SK-N-SH (cell line): ENCODE data around the gene RABGAP1L. TPM values are rescaled to one million over a fixed set of nuclear protein-coding genes. Genes with fewer than 3 reads are reported as not detected.

Source experiments
- CTCF ChIA-PET: fragments of 300-600, 350-600 bp; formaldehyde crosslinking; extraction: SDS; loops from one replicate; lab custom pipeline; 2021; lab: Yijun Ruan, JAX
- POLR2A ChIA-PET: fragments of 350-600 bp; sonication (Branson Sonifier 250); formaldehyde crosslinking; extraction: SDS; loops from one replicate; lab custom pipeline; 2020; ENCODE audit warnings: antibody characterized with exemption, inconsistent platforms; lab: Yijun Ruan, JAX
- DNase-seq: peaks from one replicate; pipeline ENCODE4 v3.0.0; 2012
- H2AFZ ChIP-seq: fragments of 200-600 bp; sonication (generic); 2 replicates; pipeline ENCODE4 v1.8.1; 2016; ENCODE audit warnings: antibody characterized with exemption, mild to moderate bottlenecking, low read depth
- H3F3A ChIP-seq: fragments of 200-600 bp; sonication (generic); replicated peaks from 2 replicates; pipeline ENCODE3; 2016; ENCODE audit warnings: antibody characterized with exemption, mild to moderate bottlenecking; ENCODE audit not compliant: insufficient read depth
- H3K27ac ChIP-seq, 2 experiments: fragments of 200-500 bp in 1 of 2; fragments of 200-600 bp in 1 of 2; sonication (Bioruptor generic) in 1 of 2; sonication (generic), shearing (Covaris generic) in 1 of 2; 2 replicates each; pipeline versions ENCODE4 v1.5.1 to v1.6.1; 2014 to 2016; ENCODE audit warnings: low read depth in 2 of 2, inconsistent platforms in 1 of 2, low read length in 1 of 2, mild to moderate bottlenecking in 1 of 2, mixed read lengths in 1 of 2
- H3K27me3 ChIP-seq: fragments of 200-600 bp; sonication (generic), shearing (Covaris generic); 2 replicates; pipeline ENCODE4 v1.6.1; 2016; ENCODE audit warnings: mixed run types; ENCODE audit not compliant: insufficient read depth
- H3K36me3 ChIP-seq, 2 experiments: fragments of 200-500 bp in 1 of 2; fragments of 200-600 bp in 1 of 2; sonication (Bioruptor generic) in 1 of 2; sonication (generic) in 1 of 2; replicated peaks in 1 of 2; 2 replicates each; pipeline versions ENCODE3 to v1.5.1; 2014 to 2016; ENCODE audit warnings: low read length in 1 of 2, mild to moderate bottlenecking in 1 of 2; ENCODE audit not compliant: insufficient read depth in 2 of 2, control insufficient read depth in 1 of 2
- H3K4me1 ChIP-seq, 2 experiments: fragments of 200-500 bp in 1 of 2; fragments of 200-600 bp in 1 of 2; sonication (Bioruptor generic) in 1 of 2; sonication (generic), shearing (Covaris generic) in 1 of 2; 2 replicates each; pipeline versions ENCODE4 v1.5.1 to v1.6.1; 2014 to 2016; ENCODE audit warnings: low read depth in 1 of 2, low read length in 1 of 2, mixed run types in 1 of 2; ENCODE audit not compliant: insufficient read depth in 2 of 2, control insufficient read depth in 1 of 2
- H3K4me2 ChIP-seq: fragments of 200-600 bp; sonication (generic), shearing (Covaris generic); 2 replicates; pipeline ENCODE4 v1.6.1; 2017; ENCODE audit warnings: mixed run types
- H3K4me3 ChIP-seq, 2 experiments: fragments of 200-500 bp in 1 of 2; fragments of 200-600 bp in 1 of 2; sonication (Bioruptor generic) in 1 of 2; sonication (generic), shearing (Covaris generic) in 1 of 2; 2 replicates each; pipeline versions ENCODE4 v1.5.1 to v1.8.1; 2014 to 2016; ENCODE audit warnings: low read depth in 2 of 2, inconsistent platforms in 1 of 2, low read length in 1 of 2, mild to moderate bottlenecking in 1 of 2, mixed read lengths in 1 of 2, moderate library complexity in 1 of 2
- H3K79me2 ChIP-seq: fragments of 200-600 bp; sonication (generic); 2 replicates; pipeline ENCODE4 v1.8.1; 2017; ENCODE audit warnings: mild to moderate bottlenecking; ENCODE audit not compliant: insufficient read depth
- H3K9ac ChIP-seq: fragments of 200-600 bp; sonication (generic); 2 replicates; pipeline ENCODE4 v1.6.1; 2017; ENCODE audit warnings: mixed run types
- H3K9me2 ChIP-seq: fragments of 200-600 bp; sonication (generic); 2 replicates; pipeline ENCODE4 v1.6.1; 2017; ENCODE audit warnings: mixed run types
- H3K9me3 ChIP-seq: fragments of 200-600 bp; sonication (generic); 2 replicates; pipeline ENCODE4 v1.6.1; 2017; ENCODE audit warnings: mixed run types, mild to moderate bottlenecking, moderate library complexity
- H4K20me1 ChIP-seq: fragments of 200-600 bp; sonication (generic); 2 replicates; pipeline ENCODE4 v1.6.1; 2017; ENCODE audit warnings: mild to moderate bottlenecking, mixed run types; ENCODE audit not compliant: insufficient read depth
- CHD2 ChIP-seq: fragments of 150-350 bp; IDR thresholded peaks from 2 replicates; pipeline ENCODE4 v1.6.1; 2018; ENCODE audit warnings: low read length; ENCODE audit not compliant: partially characterized antibody
- ELF1 ChIP-seq: IDR thresholded peaks from 2 replicates; pipeline ENCODE4 v1.4.0; 2012
- EP300 ChIP-seq, 2 experiments: IDR thresholded peaks; 2 replicates each; pipeline versions ENCODE4 v1.4.0 to v1.6.1; 2012; ENCODE audit warnings: borderline replicate concordance in 1 of 2, low read depth in 1 of 2, low read length in 1 of 2
- FOXJ3 ChIP-seq: sonication (generic); formaldehyde crosslinking; IDR thresholded peaks from 2 replicates; pipeline ENCODE4 v1.5.1; 2020; ENCODE audit warnings: mild to moderate bottlenecking, missing genetic modification reagents
- GATA2 ChIP-seq: sonication (generic); formaldehyde crosslinking; IDR thresholded peaks from 2 replicates; pipeline ENCODE4 v1.5.0; 2020; ENCODE audit warnings: mild to moderate bottlenecking, missing genetic modification reagents
- JUND ChIP-seq: IDR thresholded peaks from 2 replicates; pipeline ENCODE4 v1.4.0; 2012
- NFIC ChIP-seq: IDR thresholded peaks from 2 replicates; pipeline ENCODE4 v1.4.0; 2012; ENCODE audit warnings: borderline replicate concordance
- NRF1 ChIP-seq: IDR thresholded peaks from 2 replicates; pipeline ENCODE4 v1.6.1; 2012; ENCODE audit warnings: low read depth, mild to moderate bottlenecking, low read length
- RCOR1 ChIP-seq: fragments of 150-350 bp; IDR thresholded peaks from 2 replicates; pipeline ENCODE4 v1.6.1; 2017; ENCODE audit warnings: antibody characterized with exemption, low read length
- TAF1 ChIP-seq: IDR thresholded peaks from 2 replicates; pipeline ENCODE4 v1.6.1; 2012; ENCODE audit warnings: low read depth, mild to moderate bottlenecking, low read length, moderate library complexity, borderline replicate concordance
- TEAD4 ChIP-seq: IDR thresholded peaks from 2 replicates; pipeline ENCODE4 v1.4.0; 2012; ENCODE audit warnings: mild to moderate bottlenecking, borderline replicate concordance; ENCODE audit not compliant: insufficient read depth
- USF1 ChIP-seq: IDR thresholded peaks from 2 replicates; pipeline ENCODE4 v1.4.0; 2012; ENCODE audit warnings: low read depth, borderline replicate concordance
- polyA plus RNA-seq, 3 experiments: library from polyadenylated mRNA; depleted of rRNA; stranded (reverse); fragments of >200 nt; gene quantifications; 2 replicates each; pipeline ENCODE4 v1.2.3, GENCODE V29; 2012
- TF ChIP-seq, protein P1 (sequence below): IDR thresholded peaks from 2 replicates; pipeline ENCODE4 v1.6.1; 2012; ENCODE audit warnings: mild to moderate bottlenecking, low read depth, low read length, moderate library complexity
- TF ChIP-seq, protein P2 (sequence below): fragments of 150-350 bp; IDR thresholded peaks from 2 replicates; pipeline ENCODE4 v1.6.1; 2016; ENCODE audit warnings: mild to moderate bottlenecking, low read depth, low read length
- TF ChIP-seq, protein P3 (sequence below): IDR thresholded peaks from 2 replicates; pipeline ENCODE4; 2012

RABGAP1L gene
- polyA plus RNA-seq, 1 of the 3 experiments (the other 2 are of a cell fraction): 7.2 TPM

- TF ChIP-seq, protein P1, sequence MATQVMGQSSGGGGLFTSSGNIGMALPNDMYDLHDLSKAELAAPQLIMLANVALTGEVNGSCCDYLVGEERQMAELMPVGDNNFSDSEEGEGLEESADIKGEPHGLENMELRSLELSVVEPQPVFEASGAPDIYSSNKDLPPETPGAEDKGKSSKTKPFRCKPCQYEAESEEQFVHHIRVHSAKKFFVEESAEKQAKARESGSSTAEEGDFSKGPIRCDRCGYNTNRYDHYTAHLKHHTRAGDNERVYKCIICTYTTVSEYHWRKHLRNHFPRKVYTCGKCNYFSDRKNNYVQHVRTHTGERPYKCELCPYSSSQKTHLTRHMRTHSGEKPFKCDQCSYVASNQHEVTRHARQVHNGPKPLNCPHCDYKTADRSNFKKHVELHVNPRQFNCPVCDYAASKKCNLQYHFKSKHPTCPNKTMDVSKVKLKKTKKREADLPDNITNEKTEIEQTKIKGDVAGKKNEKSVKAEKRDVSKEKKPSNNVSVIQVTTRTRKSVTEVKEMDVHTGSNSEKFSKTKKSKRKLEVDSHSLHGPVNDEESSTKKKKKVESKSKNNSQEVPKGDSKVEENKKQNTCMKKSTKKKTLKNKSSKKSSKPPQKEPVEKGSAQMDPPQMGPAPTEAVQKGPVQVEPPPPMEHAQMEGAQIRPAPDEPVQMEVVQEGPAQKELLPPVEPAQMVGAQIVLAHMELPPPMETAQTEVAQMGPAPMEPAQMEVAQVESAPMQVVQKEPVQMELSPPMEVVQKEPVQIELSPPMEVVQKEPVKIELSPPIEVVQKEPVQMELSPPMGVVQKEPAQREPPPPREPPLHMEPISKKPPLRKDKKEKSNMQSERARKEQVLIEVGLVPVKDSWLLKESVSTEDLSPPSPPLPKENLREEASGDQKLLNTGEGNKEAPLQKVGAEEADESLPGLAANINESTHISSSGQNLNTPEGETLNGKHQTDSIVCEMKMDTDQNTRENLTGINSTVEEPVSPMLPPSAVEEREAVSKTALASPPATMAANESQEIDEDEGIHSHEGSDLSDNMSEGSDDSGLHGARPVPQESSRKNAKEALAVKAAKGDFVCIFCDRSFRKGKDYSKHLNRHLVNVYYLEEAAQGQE: no peak
- TF ChIP-seq NFIC: no peak
- TF ChIP-seq, protein P2, sequence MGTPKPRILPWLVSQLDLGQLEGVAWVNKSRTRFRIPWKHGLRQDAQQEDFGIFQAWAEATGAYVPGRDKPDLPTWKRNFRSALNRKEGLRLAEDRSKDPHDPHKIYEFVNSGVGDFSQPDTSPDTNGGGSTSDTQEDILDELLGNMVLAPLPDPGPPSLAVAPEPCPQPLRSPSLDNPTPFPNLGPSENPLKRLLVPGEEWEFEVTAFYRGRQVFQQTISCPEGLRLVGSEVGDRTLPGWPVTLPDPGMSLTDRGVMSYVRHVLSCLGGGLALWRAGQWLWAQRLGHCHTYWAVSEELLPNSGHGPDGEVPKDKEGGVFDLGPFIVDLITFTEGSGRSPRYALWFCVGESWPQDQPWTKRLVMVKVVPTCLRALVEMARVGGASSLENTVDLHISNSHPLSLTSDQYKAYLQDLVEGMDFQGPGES: no peak
- TF ChIP-seq USF1: no peak
Measured at GRCh38 chr1:174809755-174810280, 650.5 kb downstream of the RABGAP1L start (continued).

DNA sequence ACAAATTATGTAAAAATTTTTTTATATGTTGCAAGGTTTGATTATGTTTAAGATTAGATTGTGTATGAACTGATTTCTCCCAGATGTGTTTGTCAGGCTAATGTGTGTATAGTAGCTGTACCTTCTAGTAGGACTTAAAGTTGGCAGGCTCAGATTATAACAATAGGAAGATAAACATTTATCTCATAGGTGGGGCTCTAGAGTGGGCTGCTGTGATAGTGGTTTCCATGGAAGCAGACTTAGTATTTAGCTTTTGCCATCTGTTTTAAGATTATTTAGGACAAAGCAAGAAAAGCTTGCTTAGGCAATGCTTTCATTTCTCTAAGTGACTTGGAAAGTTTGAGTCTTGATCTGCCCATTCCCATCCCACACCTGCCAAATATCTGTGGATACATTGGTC lies 652.7 kb downstream of the RABGAP1L start:
- H2AFZ ChIP-seq: no peak overlapping the region
- no peaks in the 10 kb centered on the region for H3K9me2 ChIP-seq
- 0 out of 4 replicates have a peak, but pooled peaks cover 0 to 7% of the 10 kb centered on the region in 2 experiments for H3K4me1 ChIP-seq
- H3K4me3 ChIP-seq: no peak overlapping the region
- H4K20me1 ChIP-seq: no peaks in the 10 kb centered on the region
- no peak for DNase-seq
- ChIA-PET POLR2A (interaction anchor here (2.0 kb wide), 1 partner anchor 188 kb away, joined by 5 read pairs; the partner anchor contains the start of gene CACYBP), CTCF (interaction anchor here (0.7 kb wide), 1 partner anchor 208 kb away, joined by 3 read pairs; no protein-coding TSS in a partner anchor)
- no peaks in the 10 kb centered on the region for H3K79me2 ChIP-seq
- H3K9me3 ChIP-seq: no peaks in the 10 kb centered on the region
- TF ChIP-seq GATA2 (no peak), ELF1 (no peak)
- H3K9ac ChIP-seq: no peak overlapping the region
- H3F3A ChIP-seq: no peaks in the 10 kb centered on the region
- H3K27ac ChIP-seq: no peak overlapping the region
- no peaks in the 10 kb centered on the region for H3K27me3 ChIP-seq
- no peak overlapping the region for H3K4me2 ChIP-seq
- no peaks in the 10 kb centered on the region for H3K36me3 ChIP-seq

- Histone ChIP-seq H3K9ac (no peak overlapping the region), H3K9me3 (no peaks in the 10 kb centered on the region), H3F3A (no peaks in the 10 kb centered on the region), H3K27ac (no peak overlapping the region), H3K79me2 (no peaks in the 10 kb centered on the region), H3K36me3 (no peaks in the 10 kb centered on the region), H3K9me2 (no peaks in the 10 kb centered on the region), H3K4me3 (no peak overlapping the region), H3K27me3 (no peaks in the 10 kb centered on the region), H3K4me2 (no peak overlapping the region), H2AFZ (no peak overlapping the region), H4K20me1 (no peaks in the 10 kb centered on the region), H3K4me1 (0 out of 4 replicates have a peak, but pooled peaks cover 0 to 7% of the 10 kb centered on the region in 2 experiments)
- POLR2A ChIA-PET: interaction anchor here (2.0 kb wide), 1 partner anchor 187 kb away, joined by 5 read pairs; the partner anchor contains the start of gene CACYBP
- CTCF ChIA-PET: interaction anchor here (0.7 kb wide), 1 partner anchor 208 kb away, joined by 3 read pairs; no protein-coding TSS in a partner anchor
- DNase-seq: no peak
- TF ChIP-seq, protein P3, sequence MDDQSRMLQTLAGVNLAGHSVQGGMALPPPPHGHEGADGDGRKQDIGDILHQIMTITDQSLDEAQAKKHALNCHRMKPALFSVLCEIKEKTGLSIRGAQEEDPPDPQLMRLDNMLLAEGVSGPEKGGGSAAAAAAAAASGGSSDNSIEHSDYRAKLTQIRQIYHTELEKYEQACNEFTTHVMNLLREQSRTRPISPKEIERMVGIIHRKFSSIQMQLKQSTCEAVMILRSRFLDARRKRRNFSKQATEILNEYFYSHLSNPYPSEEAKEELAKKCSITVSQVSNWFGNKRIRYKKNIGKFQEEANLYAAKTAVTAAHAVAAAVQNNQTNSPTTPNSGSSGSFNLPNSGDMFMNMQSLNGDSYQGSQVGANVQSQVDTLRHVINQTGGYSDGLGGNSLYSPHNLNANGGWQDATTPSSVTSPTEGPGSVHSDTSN: no peak
- TF ChIP-seq EP300 (IDR thresholded peaks at IDR 0.05; ENCODE audit: borderline replicate concordance in 1 of 2, low read depth in 1 of 2, low read length in 1 of 2): no peak
- TF ChIP-seq, protein P2: no peak
- no peak for TF ChIP-seq NRF1
- no peak for TF ChIP-seq CHD2
- no peak for TF ChIP-seq TAF1
- TF ChIP-seq TEAD4: no peak
- TF ChIP-seq JUND: no peak
- no peak for TF ChIP-seq RCOR1
- no peak for TF ChIP-seq GATA2
- no peak for TF ChIP-seq FOXJ3
Measured at GRCh38 chr1:174812656-174813055, 653.3 kb downstream of the RABGAP1L start.
